Uterus (tissue), 2 donors: ENCODE data around the gene NBAS.

Experiments
- POLR2A ChIP-seq, 2 donors: fragments of 450-650 bp; IDR thresholded peaks; one replicate each; pipeline ENCODE4 v1.6.1; 2016; ENCODE audit warnings: antibody characterized with exemption in 2 of 2, mild to moderate bottlenecking in 1 of 2, moderate library complexity in 1 of 2
- TF ChIP-seq, protein P1 (sequence below), 4 experiments: fragments of 200-600 bp in 2 of 4; fragments of 450-650 bp in 2 of 4; sonication (generic) in 2 of 4; IDR thresholded peaks; one replicate each; pipeline ENCODE4 v1.5.1; 2016 to 2019; ENCODE audit warnings: antibody characterized with exemption in 4 of 4, mild to moderate bottlenecking in 2 of 4, moderate library complexity in 1 of 4

DNA sequence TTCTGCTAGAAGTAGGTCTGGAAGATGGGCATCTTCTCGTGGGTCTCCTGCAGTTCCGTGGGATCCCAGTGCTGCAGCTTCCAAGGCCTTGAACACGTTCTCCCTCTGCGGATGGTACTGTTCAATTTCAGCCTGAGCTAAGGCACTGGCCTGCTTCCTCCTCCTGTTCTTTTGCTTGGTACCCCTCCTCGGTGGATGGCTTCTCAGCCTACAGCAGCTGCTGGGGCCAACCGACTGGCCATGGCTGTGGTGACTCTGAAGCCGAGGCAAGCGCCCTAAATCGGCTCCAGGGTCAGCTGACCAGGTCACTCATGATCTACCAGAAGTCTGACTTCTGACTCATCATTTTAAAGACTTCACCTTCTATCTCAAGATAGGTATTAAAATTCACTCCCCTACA is 150.2 kb downstream of the NBAS start:
- TF ChIP-seq, protein P1, sequence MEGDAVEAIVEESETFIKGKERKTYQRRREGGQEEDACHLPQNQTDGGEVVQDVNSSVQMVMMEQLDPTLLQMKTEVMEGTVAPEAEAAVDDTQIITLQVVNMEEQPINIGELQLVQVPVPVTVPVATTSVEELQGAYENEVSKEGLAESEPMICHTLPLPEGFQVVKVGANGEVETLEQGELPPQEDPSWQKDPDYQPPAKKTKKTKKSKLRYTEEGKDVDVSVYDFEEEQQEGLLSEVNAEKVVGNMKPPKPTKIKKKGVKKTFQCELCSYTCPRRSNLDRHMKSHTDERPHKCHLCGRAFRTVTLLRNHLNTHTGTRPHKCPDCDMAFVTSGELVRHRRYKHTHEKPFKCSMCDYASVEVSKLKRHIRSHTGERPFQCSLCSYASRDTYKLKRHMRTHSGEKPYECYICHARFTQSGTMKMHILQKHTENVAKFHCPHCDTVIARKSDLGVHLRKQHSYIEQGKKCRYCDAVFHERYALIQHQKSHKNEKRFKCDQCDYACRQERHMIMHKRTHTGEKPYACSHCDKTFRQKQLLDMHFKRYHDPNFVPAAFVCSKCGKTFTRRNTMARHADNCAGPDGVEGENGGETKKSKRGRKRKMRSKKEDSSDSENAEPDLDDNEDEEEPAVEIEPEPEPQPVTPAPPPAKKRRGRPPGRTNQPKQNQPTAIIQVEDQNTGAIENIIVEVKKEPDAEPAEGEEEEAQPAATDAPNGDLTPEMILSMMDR (IDR thresholded peaks at IDR 0.05), result no peak
- TF ChIP-seq POLR2A (IDR thresholded peaks at IDR 0.05), result no peak
